NCI-H146 (cell line): Measurements from ENCODE around the gene NPAS3.

Source experiments
- DNase-seq: peaks from one replicate; lab custom pipeline; 2025; lab: John Stamatoyannopoulos, UW

NPAS3 gene

DNA sequence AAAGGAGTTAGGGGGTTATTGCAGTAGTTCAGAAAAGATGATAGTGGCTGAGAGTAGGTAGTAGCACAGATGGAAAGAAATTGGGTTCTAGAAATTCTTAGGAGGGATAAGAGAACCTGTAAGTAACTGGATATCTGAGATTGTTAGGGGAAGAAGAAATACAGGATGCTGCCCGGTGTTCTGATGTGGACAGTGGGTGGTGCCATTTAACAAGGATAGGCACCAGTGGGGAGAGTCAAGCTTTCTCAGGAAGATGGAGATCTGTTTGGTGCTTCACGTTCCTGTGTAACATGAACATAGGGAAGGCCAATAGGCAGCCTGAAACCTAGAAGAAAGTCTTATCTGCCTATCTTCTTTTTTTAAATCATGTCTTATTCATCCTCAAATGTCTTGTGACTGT, 245.9 kb downstream of the NPAS3 start:
- DNase-seq = no peak

DNA sequence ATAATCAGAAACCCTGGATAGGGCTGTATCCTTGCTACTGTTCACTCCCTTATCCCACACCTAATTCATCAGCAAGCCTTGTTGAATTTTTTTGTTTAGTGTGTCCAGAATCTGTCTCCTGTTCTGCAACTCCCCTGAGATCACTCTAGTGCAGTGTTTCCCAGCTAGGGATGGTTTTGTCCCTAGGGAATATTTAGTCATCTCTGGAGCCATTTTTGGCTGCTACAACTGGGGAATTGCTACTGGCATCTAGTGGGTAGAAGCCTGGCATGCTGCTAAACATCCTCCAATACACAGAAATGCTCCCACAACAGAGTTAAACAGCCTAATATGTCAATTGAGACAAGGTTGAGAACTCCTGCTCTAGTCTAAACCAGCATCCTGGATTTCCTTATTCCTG, 248.0 kb downstream of the NPAS3 start:
- DNase-seq = no peak

DNA sequence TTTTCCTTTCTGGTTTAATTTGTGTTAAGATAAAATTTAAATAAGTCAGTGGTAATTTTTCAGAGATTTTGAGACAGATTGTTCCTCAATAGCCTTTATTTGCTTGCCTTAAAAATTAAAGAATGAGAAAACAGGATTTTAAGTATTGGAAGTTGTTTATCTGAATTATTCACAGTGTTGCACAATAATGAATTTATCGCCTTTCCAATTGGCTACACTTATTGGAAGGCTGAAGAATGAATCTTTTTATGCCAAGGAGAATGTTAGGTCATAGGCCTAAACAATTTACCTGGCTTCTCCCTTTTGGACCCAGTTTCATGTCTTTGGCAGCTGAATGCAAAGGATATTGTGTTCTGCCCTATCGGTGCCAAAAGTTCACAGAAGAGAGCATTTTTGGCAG, 250.2 kb downstream of the NPAS3 start:
- no peak for DNase-seq

DNA sequence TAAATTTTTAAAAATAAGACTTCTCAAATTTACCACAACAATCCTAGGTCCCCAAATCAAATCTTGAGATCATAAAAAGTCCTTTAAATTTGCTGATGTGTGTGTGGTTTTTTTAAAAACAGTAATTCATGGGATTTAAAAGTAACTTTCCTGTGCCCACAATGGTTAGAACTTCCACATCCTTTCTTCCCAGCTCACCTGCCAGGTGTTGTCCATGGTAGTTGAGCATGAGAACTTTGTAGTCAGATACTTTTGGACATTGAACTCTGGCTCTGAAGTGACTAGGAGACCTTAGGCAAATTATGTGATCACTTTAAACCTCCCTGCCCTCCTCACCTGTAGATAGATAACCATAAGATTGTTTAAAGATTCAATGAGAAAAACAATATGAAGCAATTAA, 253.2 kb downstream of the NPAS3 start:
- no peak for DNase-seq

DNA sequence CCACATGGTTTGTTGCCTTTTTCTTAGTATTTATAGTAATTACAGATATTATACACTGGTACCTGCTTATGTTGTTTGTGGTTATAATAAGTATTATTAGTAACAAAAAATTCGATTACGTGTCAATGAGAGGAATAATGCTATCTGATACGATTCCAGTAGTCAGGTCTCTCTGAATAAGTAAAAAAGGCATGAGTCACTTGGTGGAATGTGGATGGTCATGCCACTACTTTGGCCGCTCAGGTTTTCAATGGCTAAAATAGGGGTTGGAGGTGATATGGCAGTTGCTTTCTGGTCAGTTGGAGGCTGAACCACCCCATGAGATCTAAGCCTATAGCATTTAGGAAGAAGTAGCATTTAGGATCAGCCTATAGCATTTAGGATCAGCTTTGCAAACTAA, 255.9 kb downstream of the NPAS3 start:
- no peak for DNase-seq

DNA sequence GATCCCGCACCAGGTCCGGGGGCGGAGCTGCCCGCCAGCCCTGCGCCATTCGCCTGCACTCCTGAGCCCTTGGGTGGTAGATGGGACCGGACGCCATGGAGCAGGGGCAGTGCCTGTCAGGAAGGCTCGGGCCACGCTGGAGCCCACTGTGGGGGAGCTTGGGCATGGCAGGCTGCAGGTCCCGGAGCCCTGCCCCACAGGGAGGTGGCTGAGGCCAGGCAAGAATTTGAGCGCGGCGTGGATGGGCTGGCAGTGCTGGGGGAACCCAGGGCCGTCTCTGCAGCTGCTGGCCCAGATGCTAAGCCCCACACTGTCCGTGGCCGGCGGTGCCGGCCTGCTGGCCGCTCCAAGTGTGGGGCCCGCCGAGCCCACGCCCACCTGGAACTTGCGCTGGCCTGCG, 260.0 kb downstream of the NPAS3 start:
- DNase-seq = no peak

DNA sequence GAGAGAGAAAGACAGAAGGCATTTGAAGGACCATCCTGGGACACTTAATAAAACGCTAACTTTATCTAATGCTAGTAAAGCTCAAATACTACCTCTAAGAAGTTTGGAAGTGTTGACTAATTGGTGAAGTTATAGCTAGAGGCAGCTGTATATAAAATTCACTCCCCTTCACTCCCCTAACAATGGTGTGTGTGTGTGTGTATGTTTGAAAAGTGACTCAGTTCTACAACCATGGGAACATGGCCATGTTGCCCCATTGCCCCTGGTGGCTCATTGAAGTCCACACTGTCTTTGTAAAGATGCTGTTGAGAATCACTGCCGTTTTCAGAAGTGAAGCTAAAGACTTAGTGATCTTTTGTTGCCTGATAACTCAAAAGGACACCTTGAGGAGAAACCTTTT, 262.4 kb downstream of the NPAS3 start:
- no peak for DNase-seq

DNA sequence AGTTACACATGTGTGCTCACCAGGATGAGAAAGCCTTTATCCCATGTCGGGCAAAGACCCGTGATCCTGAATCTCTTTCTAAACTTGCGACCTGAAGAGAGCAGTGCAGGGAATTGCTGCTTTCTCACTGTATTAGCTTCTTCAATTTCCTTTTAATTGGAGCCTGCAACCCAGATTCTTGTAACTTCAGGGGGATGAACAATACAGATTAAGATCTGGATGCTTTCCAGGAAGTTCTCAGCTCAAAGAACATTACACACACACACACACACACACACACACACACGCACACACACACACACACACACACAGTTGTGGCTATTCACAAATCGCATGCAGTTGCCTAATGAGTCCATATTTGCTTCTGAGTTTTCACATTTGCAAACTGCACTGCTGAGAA, 268.3 kb downstream of the NPAS3 start:
- no peak for DNase-seq

DNA sequence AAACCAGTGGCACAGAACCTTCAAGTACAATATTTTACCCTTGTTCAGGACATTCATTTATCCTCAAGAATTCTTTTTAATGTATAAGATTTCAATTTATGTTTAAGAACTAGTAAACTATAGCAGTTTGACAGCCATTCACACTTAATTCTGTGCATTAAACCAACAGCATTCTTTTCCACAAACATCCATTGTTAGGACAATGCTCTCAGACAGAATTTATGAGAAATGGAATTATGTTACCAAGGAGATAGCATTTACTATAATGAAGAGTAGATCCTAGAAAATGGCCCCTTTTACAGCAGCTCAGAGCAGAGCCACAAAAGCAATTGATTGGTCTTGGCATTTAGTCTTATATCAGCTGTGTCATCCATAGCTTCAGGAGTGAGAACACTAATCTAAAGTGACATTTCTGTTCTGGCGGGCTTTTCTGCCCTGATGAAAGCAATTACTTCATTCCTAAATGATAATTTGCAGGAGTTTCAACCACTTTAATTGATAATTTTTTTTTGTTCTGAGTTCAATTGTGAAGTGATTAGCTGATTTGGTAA, 268.9 kb downstream of the NPAS3 start:
- DNase-seq = no peak

DNA sequence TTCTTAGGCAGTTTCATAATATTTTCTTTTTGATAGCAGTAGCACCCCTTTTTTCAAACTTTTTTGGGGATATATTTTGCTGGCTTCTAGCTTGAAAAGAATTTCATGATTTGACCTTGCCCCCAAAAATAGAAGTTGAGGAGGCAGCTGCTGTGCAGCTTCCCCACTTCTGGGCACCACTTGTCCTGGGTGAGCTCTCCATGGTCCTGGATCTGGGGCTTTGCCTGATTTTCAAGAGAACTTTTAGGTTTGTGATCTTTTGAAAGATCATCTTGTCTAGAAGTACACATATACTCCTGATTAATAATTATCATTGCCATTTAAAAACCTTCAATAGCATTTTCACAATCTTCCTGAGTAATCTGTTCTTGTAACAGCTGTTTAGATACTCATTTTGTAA, 271.6 kb downstream of the NPAS3 start:
- no peak for DNase-seq

DNA sequence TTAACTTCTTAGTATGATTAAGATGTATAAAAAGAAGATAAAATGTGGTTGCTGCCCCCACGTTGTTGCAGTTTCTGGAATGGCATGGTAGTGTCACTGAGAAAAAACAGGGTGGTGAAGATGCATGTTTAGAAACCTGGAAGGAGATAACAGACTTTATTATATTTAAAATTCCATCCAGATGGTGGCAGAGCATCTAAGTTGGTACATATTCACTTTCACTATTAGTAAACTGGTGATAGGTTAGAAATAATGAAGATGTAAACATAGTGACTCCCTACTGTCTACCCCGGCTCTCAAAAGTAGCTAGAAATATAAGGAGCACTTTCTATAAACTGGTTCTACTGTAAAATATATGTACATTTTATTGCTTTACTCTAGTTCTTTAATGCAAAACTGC, 279.3 kb downstream of the NPAS3 start:
- DNase-seq = no peak

DNA sequence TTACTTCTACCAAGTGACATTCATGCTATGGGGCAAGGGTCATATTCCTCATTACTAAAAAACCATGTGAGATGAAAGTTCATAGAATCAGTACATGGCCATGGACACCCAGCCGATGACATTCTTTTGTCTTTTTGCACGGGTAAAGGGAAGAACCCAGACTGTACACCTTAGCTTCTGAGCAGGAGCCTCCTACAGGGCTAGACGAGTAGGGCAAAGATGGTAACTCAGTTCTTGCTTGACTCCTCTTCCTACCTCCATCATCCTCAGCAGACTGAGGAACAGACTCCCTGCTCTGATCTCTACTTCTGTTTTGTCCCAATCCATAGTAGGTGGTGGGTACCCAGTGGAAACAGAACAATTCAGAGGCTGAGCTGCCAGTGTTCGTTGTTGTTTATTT, 281.3 kb downstream of the NPAS3 start:
- no peak for DNase-seq

DNA sequence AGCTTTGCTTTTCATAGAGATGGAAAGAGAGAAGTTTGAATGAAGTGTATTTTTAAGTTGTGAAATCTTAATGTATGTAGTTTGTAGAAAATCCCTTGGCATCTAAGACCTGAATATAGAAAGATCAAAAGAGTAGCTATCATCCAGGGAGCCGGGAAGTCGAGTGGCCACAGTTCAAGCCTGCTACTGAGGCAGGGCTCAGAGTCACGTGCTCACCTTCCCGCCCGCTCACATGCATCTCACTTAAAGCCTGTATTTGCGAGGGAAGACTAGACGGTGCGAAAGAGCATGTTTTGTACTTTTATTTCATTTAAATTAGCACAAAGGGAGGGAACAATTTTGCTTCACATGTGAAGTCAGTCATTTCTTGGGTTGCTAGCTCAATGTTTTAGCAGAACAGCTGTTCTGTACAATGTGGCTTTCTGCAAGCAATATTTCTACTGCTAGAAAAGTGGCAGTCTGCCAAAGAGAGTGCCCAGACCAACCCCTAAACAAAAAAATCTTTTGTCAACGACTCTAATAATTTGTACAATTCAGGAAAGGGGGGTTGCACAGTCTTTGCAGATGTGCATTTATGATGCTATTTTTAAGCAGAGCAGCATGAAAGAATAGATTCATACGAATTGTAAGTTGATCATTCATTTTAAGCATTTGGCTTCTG, 290.7 kb downstream of the NPAS3 start:
- peak; percentile 9 for DNase-seq

DNA sequence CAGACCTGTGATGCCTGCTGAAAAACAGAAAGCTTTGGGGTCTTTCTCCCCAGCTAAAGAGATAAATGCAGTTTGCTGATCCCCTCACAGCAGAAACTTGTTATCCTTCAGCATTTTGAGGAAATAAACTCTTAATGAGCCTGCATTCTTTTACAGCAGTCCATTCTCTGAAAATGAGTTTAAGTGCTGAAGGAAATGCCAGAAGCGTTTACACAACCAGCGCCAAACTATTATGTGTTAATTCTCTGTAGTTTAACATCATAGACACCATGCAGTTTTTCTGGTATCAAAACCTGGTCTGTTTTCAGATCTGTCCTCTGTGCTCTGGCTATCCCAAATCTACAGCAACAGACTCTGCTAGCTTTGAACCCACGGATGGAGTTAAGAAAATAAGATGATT, 291.3 kb downstream of the NPAS3 start:
- no peak for DNase-seq

DNA sequence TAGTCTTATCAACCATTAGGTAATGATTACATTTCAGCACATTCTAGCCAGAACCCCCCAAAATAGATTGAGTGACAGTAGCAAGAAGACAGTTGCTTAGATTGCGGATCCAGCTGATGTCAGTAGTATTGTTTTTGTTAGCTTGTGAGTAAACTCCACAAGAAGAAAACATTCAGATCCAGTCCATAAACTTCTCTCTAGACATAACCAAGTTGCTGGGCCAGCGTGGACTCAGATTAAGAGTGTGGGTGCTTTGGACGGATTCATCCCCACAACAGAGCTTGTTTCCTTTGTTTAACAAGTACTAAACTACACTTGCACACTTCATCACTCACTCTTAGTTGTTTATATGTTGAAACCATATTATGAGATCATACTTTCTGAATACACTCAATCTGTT, 293.4 kb downstream of the NPAS3 start:
- no peak for DNase-seq

DNA sequence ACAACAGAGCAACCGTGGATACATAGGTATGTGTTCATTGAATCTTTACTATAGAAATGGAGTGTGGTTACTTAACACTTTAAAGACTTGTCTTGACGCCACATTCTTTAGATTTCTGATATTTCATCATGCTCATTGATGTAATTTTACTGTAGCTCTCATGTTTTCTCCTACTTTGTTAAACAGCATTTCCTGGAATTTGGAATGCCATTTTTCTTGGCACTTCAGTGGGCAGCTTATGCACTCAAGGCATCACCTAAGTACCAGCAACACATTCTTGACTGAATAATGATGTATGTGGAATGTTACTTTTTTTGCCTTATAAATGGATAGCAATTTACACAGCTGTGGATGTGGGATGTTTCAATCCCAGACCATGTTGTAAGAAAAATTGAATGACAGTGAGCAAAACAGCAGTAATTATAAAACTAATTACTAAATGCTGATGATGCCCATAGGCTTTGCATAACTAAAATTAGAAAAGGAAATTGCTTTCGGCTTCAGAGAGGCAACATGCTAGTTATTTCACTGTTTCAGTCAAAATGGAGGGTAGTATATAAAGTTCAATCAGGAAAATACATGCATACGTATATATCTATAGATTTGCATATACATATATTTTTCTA, 298.5 kb downstream of the NPAS3 start:
- no peak for DNase-seq

DNA sequence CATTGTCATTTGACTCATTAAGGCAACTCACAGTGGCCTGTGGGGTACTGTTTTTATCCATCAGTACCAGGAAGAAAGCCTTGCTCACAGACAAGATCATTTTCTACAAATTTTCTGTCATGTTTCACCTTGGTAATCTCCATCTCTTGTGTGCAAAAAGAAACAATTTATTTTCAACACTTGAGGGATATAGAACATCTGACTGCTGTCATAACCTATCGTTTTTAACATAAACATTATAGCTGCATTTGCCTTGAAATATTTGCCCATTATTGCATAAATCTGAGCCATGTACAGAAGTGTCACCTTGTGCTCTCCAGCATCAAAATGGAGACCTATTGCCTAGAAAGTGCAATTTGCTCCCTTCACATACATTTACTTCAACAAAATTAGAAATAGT, 300.8 kb downstream of the NPAS3 start:
- DNase-seq = no peak

DNA sequence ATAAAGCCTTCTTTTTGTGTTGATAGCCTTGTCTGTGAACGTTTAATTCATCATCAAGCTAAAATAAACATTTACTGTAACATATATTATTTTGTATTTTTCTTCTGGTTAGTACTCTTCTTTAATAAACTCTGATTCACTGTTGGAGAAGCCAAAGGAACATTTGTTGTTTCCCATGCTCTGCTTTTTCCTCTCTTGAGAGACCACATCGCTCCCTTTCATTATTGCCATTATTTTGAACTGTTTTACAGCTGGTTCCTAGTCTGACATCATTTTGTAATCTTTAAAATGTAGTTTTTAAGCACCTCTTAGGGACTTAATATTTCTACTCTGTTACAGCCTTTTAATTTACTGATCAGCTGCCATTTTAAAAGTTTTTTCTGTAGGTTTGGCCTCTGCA, 301.8 kb downstream of the NPAS3 start:
- no peak for DNase-seq

DNA sequence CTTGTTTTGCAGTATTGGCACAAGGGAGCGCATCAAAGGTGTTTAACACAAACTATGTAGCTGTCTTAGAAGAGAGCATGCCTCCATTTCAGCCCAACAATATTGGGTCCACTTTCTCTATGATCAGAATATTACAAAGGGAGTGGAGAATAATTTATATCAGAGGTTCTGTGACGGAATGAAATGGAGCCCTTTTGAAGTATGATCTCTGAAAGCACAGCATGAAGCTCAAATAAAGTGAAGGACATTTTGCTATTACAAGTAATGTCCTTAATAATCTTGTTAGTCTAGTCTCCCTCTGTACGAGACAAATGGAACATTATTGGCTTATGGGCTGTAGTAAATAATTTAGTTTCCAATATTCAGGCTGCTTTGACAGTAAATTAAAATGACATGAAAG, 302.7 kb downstream of the NPAS3 start:
- DNase-seq = no peak

DNA sequence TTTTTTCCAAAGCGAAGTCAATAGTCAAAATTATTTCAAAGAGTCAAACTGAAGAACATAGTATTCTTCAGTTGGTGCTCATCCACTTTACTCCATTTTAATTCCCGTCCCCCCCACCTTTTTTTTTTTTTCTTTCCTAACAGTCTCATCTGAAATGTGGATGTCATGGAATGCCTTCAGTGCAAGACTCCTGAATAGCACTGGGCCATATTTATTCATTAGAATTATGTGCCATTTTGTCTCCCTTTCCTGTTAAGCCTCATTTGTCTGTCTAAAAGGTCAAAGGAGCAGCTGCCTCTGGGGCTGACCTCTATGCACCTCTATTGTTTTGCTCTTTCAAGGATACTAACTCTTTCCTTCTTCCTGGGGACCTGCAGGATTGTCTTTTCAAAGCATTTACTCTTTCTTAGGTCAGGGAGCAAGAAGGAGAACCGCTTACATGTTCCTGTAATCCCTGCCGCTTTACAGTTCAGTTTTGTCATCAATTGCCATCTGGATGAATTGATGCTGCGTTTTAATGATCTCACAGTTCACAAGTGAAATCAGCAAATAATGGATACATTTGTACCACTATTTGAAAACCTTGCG, 310.6 kb downstream of the NPAS3 start:
- DNase-seq = no peak

DNA sequence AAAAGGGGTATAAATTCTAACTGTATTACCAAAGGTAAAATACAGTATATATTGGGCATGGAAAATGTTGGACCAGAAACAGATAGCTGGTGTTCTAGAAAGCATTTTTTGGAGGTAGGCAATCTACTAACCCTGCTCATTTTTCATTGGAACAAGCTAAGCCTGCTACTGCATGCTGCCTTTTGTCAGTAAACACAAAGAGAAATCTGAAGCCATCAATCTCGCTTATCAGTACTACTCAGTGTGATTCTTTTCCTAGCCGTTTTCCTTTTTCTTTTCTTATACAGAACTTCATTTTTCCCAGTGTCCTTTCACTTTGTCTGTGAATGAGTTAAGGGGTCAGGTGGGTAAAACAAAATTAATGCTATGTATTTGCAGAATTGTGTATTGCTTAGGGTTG, 312.3 kb downstream of the NPAS3 start:
- DNase-seq = no peak

DNA sequence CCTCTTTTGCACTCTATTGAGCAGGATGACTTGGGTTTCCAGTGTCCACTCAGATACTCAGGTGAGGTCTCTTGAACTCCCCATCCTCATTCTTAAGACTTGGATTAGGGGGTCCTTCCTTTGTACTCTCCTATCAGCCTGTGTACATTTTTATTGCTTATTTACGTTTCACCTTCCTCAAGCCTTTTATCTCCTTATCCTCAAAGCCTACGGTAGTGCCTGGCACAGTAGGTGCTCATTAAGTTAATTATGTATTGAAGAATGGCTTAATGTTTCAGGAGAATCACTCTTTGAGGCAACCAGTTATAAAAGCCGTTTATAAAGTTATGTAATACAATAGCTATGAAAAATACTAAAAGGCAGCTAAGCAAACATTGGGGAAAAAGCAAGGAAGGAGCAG, 315.7 kb downstream of the NPAS3 start:
- peak; percentile 3 for DNase-seq

DNA sequence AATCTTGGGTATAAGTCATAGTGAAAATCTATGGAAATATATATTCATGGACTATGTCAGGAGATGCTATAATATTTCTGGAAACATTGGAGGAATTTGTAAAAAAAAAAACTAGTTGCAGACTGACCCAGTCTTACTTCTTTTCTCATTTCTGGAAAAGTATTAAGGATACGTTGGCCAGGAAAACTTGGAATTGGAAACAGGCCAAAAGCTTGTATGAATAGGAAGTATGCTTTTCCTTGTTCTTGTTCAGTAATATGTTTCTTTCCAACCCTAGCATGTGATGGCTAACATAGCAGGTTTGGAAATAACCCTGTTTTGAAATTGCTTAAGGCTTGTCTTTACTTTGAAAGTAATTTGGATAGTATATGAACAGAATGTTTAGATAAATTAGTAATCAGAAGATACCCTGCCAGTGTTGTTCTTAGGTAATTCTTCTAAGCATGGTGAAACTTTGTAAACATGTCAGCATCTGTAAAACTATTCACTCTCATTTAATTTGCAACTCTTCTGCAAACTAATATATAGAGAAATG, 316.2 kb downstream of the NPAS3 start:
- DNase-seq = no peak
